GM10266 (cell line): ENCODE measurements around the gene ATXN7L1.
A peak's percentile ranks its signal among the peaks of the same experiment; 100 is the strongest.

Experiments
- DNase-seq: peaks from one replicate; pipeline ENCODE4 v3.0.0; 2012; ENCODE audit errors: extremely low spot score
- TF ChIP-seq, protein P1 (sequence below): IDR thresholded peaks from 2 replicates; pipeline ENCODE4 v1.5.1; 2012; ENCODE audit warnings: mild to moderate bottlenecking, low read depth; ENCODE audit not compliant: control insufficient read depth, insufficient read depth; ENCODE audit errors: missing control alignments

Gene ATXN7L1

DNA sequence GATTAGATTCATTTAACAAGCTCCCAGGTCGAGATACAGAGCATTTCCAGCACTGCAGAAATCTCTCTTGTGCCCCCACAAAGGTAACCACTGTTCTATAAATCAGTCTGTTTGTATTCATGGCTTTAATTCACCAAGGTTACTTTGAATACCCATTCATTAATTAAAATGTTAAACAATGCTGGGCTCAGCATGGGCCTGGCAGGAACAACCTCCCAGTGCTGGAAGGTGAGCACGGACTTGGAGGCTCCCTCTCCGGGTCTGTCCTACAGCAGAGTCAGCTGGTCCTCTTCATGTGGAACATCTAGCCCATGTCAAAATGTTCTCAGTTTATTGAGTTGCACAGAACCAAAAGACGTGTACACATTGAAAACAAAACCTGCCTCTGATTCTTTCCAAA lies 279.5 kb downstream of the ATXN7L1 start:
- TF ChIP-seq, protein P1, sequence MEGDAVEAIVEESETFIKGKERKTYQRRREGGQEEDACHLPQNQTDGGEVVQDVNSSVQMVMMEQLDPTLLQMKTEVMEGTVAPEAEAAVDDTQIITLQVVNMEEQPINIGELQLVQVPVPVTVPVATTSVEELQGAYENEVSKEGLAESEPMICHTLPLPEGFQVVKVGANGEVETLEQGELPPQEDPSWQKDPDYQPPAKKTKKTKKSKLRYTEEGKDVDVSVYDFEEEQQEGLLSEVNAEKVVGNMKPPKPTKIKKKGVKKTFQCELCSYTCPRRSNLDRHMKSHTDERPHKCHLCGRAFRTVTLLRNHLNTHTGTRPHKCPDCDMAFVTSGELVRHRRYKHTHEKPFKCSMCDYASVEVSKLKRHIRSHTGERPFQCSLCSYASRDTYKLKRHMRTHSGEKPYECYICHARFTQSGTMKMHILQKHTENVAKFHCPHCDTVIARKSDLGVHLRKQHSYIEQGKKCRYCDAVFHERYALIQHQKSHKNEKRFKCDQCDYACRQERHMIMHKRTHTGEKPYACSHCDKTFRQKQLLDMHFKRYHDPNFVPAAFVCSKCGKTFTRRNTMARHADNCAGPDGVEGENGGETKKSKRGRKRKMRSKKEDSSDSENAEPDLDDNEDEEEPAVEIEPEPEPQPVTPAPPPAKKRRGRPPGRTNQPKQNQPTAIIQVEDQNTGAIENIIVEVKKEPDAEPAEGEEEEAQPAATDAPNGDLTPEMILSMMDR = no peak

DNA sequence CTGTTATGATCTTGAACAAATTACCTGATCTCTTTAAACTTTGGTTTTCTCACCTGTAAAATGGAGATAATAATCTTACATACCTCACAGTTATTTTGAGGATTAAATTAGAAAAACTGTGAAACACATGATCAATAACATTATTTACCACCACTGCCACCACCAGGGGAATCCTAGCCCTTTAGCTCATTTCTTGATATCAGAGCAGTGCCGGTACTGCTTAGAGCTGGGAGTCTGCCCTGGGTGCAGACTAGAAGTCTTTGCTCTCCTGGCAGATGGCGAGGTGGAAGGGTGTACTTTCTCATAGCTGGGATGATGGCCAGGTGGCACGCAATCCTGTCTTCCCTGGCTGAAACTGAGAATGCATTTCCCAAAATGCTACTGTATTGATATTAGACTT lies 282.4 kb downstream of the ATXN7L1 start:
- TF ChIP-seq, protein P1 = no peak
- no peak for DNase-seq

More for the DNA sequence above, 279.5 kb downstream of the ATXN7L1 start:
- DNase-seq = no peak

DNA sequence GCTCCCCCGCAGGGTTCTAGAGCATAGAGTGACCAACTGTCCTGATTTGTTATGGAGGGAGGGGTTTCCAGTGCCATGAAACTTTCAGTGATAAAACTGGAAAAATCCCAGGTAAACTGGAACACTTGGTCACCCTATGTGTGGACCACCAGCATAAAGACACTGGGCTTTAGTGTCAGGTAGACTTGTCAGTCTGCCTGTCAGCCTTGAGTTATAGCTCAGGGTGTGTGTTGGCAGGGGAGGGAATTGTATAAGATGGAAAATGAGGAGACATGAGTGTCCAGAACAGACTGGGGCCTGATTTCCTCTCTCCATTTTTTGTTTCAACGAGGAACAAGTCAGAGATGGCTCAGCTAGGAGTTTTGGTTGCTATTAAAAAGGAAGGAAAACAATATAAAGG lies 284.9 kb downstream of the ATXN7L1 start:
- TF ChIP-seq, protein P1 = no peak
- DNase-seq = no peak

GRCh38 chr7:105590793-105591192 lies 285.6 kb downstream of the ATXN7L1 start:
- TF ChIP-seq, protein P1 = no peak
- DNase-seq = no peak

DNA sequence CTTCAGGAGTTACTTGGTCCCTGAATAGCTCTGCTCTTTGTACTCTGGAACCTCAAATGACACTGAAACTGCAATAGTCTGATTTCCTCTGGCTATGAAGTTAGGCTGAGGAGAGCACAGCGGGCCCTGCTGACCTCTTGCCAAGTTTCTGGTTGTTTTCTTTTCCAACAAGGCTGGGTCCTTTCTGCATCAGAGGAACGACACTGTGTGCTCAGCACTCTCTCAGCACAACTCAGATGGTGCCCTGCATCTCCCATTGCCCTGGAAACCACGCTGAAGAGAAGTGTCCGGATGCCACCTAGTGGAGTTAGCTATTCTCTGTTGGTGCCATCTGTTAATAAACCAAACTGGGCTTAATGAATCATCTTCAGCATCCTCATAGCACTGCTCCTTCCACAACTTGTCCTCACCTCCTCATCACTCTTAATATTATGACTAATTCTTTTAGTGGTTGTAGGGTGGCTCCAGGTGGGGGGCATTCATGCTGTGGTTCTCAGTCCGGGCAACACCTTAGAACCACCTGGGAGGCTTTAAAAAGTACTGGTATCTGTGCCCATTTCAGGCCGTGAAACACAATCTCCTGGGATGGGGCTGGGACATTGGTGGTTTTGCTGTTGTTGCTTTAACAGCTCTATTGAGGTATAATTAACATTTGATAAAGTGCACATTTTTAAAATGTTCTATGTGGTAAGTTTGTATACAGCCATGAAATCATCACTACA lies 286.9 kb downstream of the ATXN7L1 start:
- TF ChIP-seq, protein P1 = peak; percentile 73
- DNase-seq = peak; percentile 78

GRCh38 chr7:105587909-105588635 lies 288.3 kb downstream of the ATXN7L1 start:
- TF ChIP-seq, protein P1 = no peak
- DNase-seq = no peak

GRCh38 chr7:105585850-105586500 lies 290.4 kb downstream of the ATXN7L1 start:
- TF ChIP-seq, protein P1 = no peak
- peak; percentile 35 for DNase-seq
